Smooth muscle cell (in vitro differentiated cells): ENCODE measurements around the gene UPP1. TPM values are rescaled to one million over a fixed set of nuclear protein-coding genes. Genes with fewer than 3 reads are reported as not detected.

Experiments
- polyA plus RNA-seq: library from polyadenylated mRNA; unstranded; fragments of >200 nt; fragmentation: Nextera tagmentation; extraction: Ambion mirVana; gene quantifications from 2 replicates; pipeline ENCODE4 v1.2.1, GENCODE V29; 2016
- total RNA-seq: library from RNA; depleted of rRNA; stranded (reverse); fragments of >200 nt; gene quantifications from 2 replicates; pipeline ENCODE4 v1.2.3, GENCODE V29; 2014

Gene UPP1
- total and polyA plus RNA-seq, 2 experiments from 2014 or later = 23.6 to 43.8 TPM

Other genes with a start within 250 kb of the UPP1 start
- gene PKD1L1, start 140.8 kb upstream of the UPP1 start, total RNA-seq = 0.04 and 0.18 TPM in 2 replicates
- 0.06 TPM in 1 of 2 replicates, not detected in the other for gene PKD1L1, start 140.8 kb upstream of the UPP1 start, polyA plus RNA-seq
- 35.8 and 39.1 TPM in 2 replicates for gene HUS1, start 109.7 kb upstream of the UPP1 start, total RNA-seq
- gene HUS1, start 109.7 kb upstream of the UPP1 start, polyA plus RNA-seq = 13.2 and 17.4 TPM in 2 replicates
- not detected in 2 replicates for gene SUN3, start 60.2 kb upstream of the UPP1 start, total RNA-seq
- gene SUN3, start 60.2 kb upstream of the UPP1 start, polyA plus RNA-seq = 0.40 TPM in 1 of 2 replicates, not detected in the other
- not detected in 2 replicates for gene C7orf57, start 53.7 kb upstream of the UPP1 start, total RNA-seq
- not detected in 2 replicates for gene C7orf57, start 53.7 kb upstream of the UPP1 start, polyA plus RNA-seq
- gene ABCA13, start 82.2 kb downstream of the UPP1 start, total RNA-seq = not detected in 2 replicates
- gene ABCA13, start 82.2 kb downstream of the UPP1 start, polyA plus RNA-seq = not detected in 2 replicates